GM23248 (cell line): ENCODE data around the gene C1QC. TPM values are rescaled to one million over a fixed set of nuclear protein-coding genes. Genes with fewer than 3 reads are reported as not detected.
"Not testable (repeated sequence)": the region's sequence is repeated elsewhere in the genome, so short reads cannot be mapped to it uniquely, and the experiment has no call there.

Experiments
- DNase-seq: peaks from one replicate; pipeline ENCODE4 v3.0.0-alpha.2; 2015
- H2AFZ ChIP-seq: fragments of 200-600 bp; sonication (generic); 2 replicates; pipeline ENCODE4 v1.6.1; 2016; ENCODE audit warnings: antibody characterized with exemption
- H3F3A ChIP-seq: fragments of 200-600 bp; sonication (generic); 2 replicates; pipeline ENCODE4 v1.6.1; 2016; ENCODE audit warnings: mild to moderate bottlenecking, antibody characterized with exemption, mixed run types; ENCODE audit not compliant: insufficient read depth
- H3K27ac ChIP-seq: fragments of 200-600 bp; sonication (generic); 2 replicates; pipeline ENCODE4 v1.5.1; 2016; ENCODE audit warnings: mild to moderate bottlenecking
- H3K27me3 ChIP-seq: fragments of 200-600 bp; sonication (generic); replicated peaks from 2 replicates; pipeline ENCODE4 v1.6.1; 2016; ENCODE audit warnings: mild to moderate bottlenecking; ENCODE audit not compliant: insufficient read depth
- H3K36me3 ChIP-seq: fragments of 200-600 bp; sonication (generic); 2 replicates; pipeline ENCODE4 v1.6.1; 2016; ENCODE audit warnings: low read depth, mild to moderate bottlenecking
- H3K4me1 ChIP-seq: fragments of 200-600 bp; sonication (generic); 2 replicates; pipeline ENCODE4 v1.6.1; 2016; ENCODE audit warnings: mild to moderate bottlenecking; ENCODE audit not compliant: insufficient read depth
- H3K4me2 ChIP-seq: fragments of 200-600 bp; sonication (generic); one replicate; pipeline ENCODE4 v1.6.1; 2016; ENCODE audit warnings: mild to moderate bottlenecking; ENCODE audit not compliant: unreplicated experiment
- H3K4me3 ChIP-seq: fragments of 200-600 bp; sonication (generic); 2 replicates; pipeline ENCODE4 v1.5.1; 2016; ENCODE audit warnings: mild to moderate bottlenecking
- H3K79me2 ChIP-seq: fragments of 200-600 bp; sonication (generic); 2 replicates; pipeline ENCODE4 v1.6.1; 2016; ENCODE audit warnings: mild to moderate bottlenecking; ENCODE audit not compliant: insufficient read depth
- H3K9ac ChIP-seq: fragments of 200-600 bp; sonication (generic); 2 replicates; pipeline ENCODE4 v1.6.1; 2016; ENCODE audit warnings: mild to moderate bottlenecking
- H3K9me2 ChIP-seq: fragments of 200-600 bp; sonication (generic); 2 replicates; pipeline ENCODE4 v1.6.1; 2016; ENCODE audit warnings: mixed run types, mild to moderate bottlenecking, moderate library complexity; ENCODE audit not compliant: insufficient read depth
- H3K9me3 ChIP-seq: fragments of 200-600 bp; sonication (generic); one replicate; pipeline ENCODE4 v1.6.1; 2017; ENCODE audit warnings: low read depth
- H4K20me1 ChIP-seq: fragments of 200-600 bp; sonication (generic); 2 replicates; pipeline ENCODE4 v1.6.0; 2016; ENCODE audit not compliant: insufficient read depth
- EZH2 ChIP-seq: fragments of 200-600 bp; sonication (generic); IDR thresholded peaks from 2 replicates; pipeline ENCODE4 v1.6.1; 2018; ENCODE audit warnings: antibody characterized with exemption, mild to moderate bottlenecking; ENCODE audit not compliant: insufficient read depth, poor library complexity, severe bottlenecking
- EZH2phosphoT487 ChIP-seq: fragments of 200-600 bp; sonication (generic); IDR thresholded peaks from 2 replicates; pipeline ENCODE4 v1.6.1; 2018; ENCODE audit warnings: antibody characterized with exemption, moderate library complexity, mild to moderate bottlenecking, low read depth; ENCODE audit not compliant: insufficient read depth
- WGBS, 2 experiments: methylation state at CpG; one replicate each; pipeline ENCODE4 v1.1.6; 2015 to 2017; ENCODE audit warnings: low lambda C conversion rate in 2 of 2, low coverage in 1 of 2; ENCODE audit errors: missing lambda C conversion rate in 2 of 2; 5-methylcytosine and 5-hydroxymethylcytosine counted together
- in situ Hi-C: fragments of 300-500 bp; cut with MboI; formaldehyde crosslinking; loops from 2 replicates; pipeline ENCODE4 v1.15.0; 2020
- polyA plus RNA-seq: library from polyadenylated mRNA; unstranded; fragments of >200 nt; fragmentation: Nextera tagmentation; extraction: Ambion mirVana; gene quantifications from 2 replicates; pipeline ENCODE4 v1.2.1, GENCODE V29; 2016
- total RNA-seq: library from RNA; depleted of rRNA; stranded (reverse); fragments of >200 nt; shearing (Covaris generic); gene quantifications from 2 replicates; pipeline ENCODE4 v1.2.3, GENCODE V29; 2014

Gene C1QC
- total and polyA plus RNA-seq, 2 experiments from 2014 or later, result not detected

DNA sequence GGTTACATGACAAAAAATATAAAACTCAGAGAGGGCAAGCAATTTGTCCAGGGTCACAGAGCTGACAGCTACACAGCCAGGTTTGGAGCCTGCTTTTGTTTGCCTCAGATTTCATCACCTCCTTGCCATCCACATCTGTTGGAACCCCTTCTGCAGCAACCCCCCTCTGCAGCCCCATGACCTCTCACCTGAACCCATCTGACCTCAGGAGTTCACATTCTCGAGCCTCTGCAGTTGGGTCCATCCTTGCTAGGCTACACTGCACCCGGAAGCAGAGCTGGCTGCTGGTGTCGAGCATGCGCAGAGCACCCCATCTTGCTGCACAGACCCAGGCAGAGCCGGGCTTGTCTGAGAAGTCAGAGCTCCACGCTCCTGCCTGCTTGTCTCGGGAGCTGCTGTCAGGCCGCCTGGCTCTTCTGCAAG is 19.6 kb downstream of the C1QC start:
- TF ChIP-seq EZH2phosphoT487 (no peak), EZH2 (no peak)
- Histone ChIP-seq H2AFZ (no peak overlapping the region), H4K20me1 (no peaks in the 10 kb centered on the region)

DNA sequence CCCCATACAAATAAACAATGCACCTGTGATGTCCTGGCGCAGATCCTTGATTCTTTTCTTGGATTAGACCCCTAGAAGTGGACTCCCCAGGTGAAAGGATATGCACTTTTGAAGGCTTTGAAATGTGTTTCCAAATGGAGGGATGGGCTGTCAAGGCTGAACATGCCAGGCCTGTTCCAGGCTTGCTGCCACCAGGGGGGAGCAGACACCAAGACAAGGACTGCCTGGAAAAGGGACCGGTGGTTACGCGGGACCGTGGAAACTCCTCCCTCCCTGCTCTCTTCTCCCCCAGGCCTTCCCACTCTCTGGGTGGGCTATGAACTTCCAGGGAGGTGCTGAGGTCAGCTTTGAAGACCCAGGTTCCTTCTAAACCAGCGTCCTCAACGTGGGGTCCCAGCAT is 22.3 kb downstream of the C1QC start:
- H3K4me2 ChIP-seq, result no peak overlapping the region
- no peaks in the 10 kb centered on the region for H3K79me2 ChIP-seq
- H4K20me1 ChIP-seq, result no peaks in the 10 kb centered on the region
- no peaks in the 10 kb centered on the region for H3K36me3 ChIP-seq
- no peak overlapping the region for H3K9ac ChIP-seq
- H3K27ac ChIP-seq, result no peak overlapping the region
- in situ Hi-C loops, result no loop called here
- peak; percentile 49 for DNase-seq
- H3K27me3 ChIP-seq, result peaks cover 46% of the 10 kb centered on the region
- no peaks in the 10 kb centered on the region for H3F3A ChIP-seq
- H3K9me3 ChIP-seq, result no peaks in the 10 kb centered on the region
- no peak overlapping the region for H3K4me3 ChIP-seq
- TF ChIP-seq EZH2 (no peak), EZH2phosphoT487 (no peak)
- WGBS, 2 experiments, result 58 to 69% methylated on average over 6 to 7 of the region's 7 CpGs
- H3K4me1 ChIP-seq, result no peaks in the 10 kb centered on the region
- no peaks in the 10 kb centered on the region for H3K9me2 ChIP-seq
- H2AFZ ChIP-seq, result no peak overlapping the region

More for the DNA sequence above, 19.6 kb downstream of the C1QC start:
- Histone ChIP-seq H3K4me2 (no peak overlapping the region), H3K9me3 (no peaks in the 10 kb centered on the region), H3K9ac (no peak overlapping the region), H3K4me1 (no peaks in the 10 kb centered on the region), H3K27me3 (peaks cover 26% of the 10 kb centered on the region), H3K36me3 (no peaks in the 10 kb centered on the region), H3F3A (no peaks in the 10 kb centered on the region), H3K9me2 (no peaks in the 10 kb centered on the region), H3K27ac (no peak overlapping the region), H3K79me2 (no peaks in the 10 kb centered on the region), H3K4me3 (no peak overlapping the region)
- DNase-seq, result no peak
- 61 to 74% methylated on average over 7 to 8 of the region's 8 CpGs for WGBS, 2 experiments
- in situ Hi-C loops, result no loop called here

DNA sequence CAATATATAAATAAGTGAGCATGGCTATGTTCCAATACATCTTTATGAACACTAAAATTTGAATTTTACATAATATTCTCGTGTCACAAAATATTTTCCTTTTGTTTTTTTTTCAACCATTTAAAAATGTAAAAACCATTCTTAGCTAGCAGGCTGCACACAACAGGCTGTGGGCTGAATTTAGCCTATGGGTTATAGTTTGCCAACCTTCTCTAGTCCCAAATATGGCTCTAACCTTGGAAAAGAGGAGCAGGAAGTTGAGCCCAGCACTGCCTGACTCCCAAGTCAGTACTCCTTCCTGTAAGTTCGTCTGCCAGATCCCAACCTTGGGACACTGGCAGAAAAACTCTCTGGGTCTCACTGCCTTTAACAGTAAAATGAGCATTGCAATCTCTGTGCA is 23.0 kb downstream of the C1QC start:
- Histone ChIP-seq H3K4me2 (no peak overlapping the region), H3F3A (no peaks in the 10 kb centered on the region), H3K79me2 (no peaks in the 10 kb centered on the region), H3K9me3 (no peaks in the 10 kb centered on the region), H3K4me3 (no peak overlapping the region), H2AFZ (no peak overlapping the region), H3K27me3 (peaks cover 53% of the 10 kb centered on the region), H4K20me1 (no peaks in the 10 kb centered on the region), H3K9ac (no peak overlapping the region), H3K27ac (no peak overlapping the region), H3K4me1 (no peaks in the 10 kb centered on the region), H3K36me3 (no peaks in the 10 kb centered on the region), H3K9me2 (no peaks in the 10 kb centered on the region)
- TF ChIP-seq EZH2phosphoT487 (no peak), EZH2 (no peak)
- in situ Hi-C loops, result no loop called here
- DNase-seq, result no peak
- WGBS, 2 experiments, result 29 to 40% methylated on average over 2 of the region's 2 CpGs

DNA sequence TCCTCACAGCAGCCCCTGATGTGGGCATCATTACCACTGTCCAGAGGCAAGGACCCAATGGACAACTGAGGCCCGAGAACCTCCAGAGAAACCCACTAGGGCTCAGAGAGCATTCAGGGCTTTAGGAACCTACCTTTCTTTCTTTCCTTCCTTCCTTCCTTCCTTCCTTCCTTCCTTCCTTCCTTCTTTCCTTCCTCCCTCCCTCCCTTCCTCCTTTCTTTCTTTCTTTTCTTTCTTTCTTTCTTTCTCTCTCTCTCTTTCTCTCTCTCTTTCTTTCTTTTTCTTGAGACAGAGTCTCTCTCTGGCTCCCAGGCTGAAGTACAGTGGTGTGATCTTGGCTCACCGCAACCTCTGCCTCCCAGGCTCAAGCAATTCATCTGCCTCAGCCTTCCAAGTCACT is 25.4 kb downstream of the C1QC start:
- H3K27me3 ChIP-seq, result peaks cover 70% of the 10 kb centered on the region
- H4K20me1 ChIP-seq, DNase-seq, H3K4me2 ChIP-seq, H3K9me3 ChIP-seq, H3K9me2 ChIP-seq, H3K79me2 ChIP-seq, in situ Hi-C loops, H3K4me1 ChIP-seq, H3K36me3 ChIP-seq, H3K9ac ChIP-seq, H2AFZ ChIP-seq, H3K27ac ChIP-seq, H3K4me3 ChIP-seq, H3F3A ChIP-seq: not testable (repeated sequence)
- WGBS, 2 experiments, result 48 to 62% methylated on average over 2 of the region's 2 CpGs

DNA sequence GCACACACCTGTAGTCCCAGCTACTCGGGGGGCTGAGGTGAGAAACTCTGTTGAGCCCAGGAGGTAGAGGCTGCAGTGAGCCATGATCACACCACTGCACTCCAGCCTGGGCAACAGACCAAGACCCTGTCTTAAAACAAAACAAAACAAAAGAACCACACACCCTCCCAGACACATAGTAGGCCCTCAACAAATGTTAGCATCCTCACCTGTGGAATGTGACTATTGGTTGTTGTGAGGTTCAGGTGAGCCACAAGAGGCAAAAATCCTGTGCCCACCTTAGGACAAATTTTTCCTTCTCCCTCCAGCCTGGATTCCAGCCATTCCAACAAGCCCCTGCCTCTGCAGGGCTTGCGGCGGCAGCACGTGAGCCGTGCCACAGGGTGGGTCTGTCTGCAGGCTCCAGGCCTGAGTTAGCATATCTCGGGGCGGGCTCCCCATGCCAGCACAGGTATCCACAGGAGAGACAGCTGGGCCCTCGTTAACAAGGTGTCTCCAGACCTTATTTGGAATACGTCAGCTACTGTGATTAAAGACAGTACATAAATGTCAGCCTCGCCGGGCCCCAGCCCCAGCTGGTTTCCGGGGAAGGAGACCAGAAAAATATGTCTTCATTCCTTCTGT is 27.0 kb downstream of the C1QC start:
- in situ Hi-C loops, result no loop called here
- Histone ChIP-seq H3K4me1 (no peaks in the 10 kb centered on the region), H3K9ac (no peak overlapping the region), H3K4me2 (no peak overlapping the region), H3K36me3 (no peaks in the 10 kb centered on the region), H3K9me3 (no peaks in the 10 kb centered on the region), H3F3A (no peaks in the 10 kb centered on the region), H3K9me2 (no peaks in the 10 kb centered on the region), H2AFZ (no peak overlapping the region), H3K27ac (no peak overlapping the region), H3K79me2 (no peaks in the 10 kb centered on the region), H4K20me1 (no peaks in the 10 kb centered on the region), H3K27me3 (peaks cover 65% of the 10 kb centered on the region), H3K4me3 (no peak overlapping the region)
- 31% methylated on average over 12 of the region's 12 CpGs for WGBS, 2 experiments
- TF ChIP-seq EZH2phosphoT487, result no peak
- no peak for TF ChIP-seq EZH2
- no peak for DNase-seq
